MM.1S (cell line): ENCODE measurements around the gene SMC6.

Experiments
- CTCF ChIP-seq: fragments of 300-600 bp; sonication (generic); IDR thresholded peaks from 2 replicates; pipeline ENCODE4 v1.5.1; 2016; ENCODE audit warnings: antibody characterized with exemption, low read length, mixed read lengths
- EZH2 ChIP-seq: fragments of 300-600 bp; sonication (generic); optimal IDR thresholded peaks from 2 replicates; pipeline ENCODE3; 2017; ENCODE audit warnings: low read depth, mild to moderate bottlenecking, antibody characterized with exemption, low read length, mixed read lengths
- EZH2phosphoT487 ChIP-seq: fragments of 300-600 bp; sonication (generic); IDR thresholded peaks from 2 replicates; pipeline ENCODE4 v1.6.1; 2018; ENCODE audit warnings: antibody characterized with exemption, low read length

GRCh38 chr2:17791121-17791816 is 37.7 kb upstream of the SMC6 start:
- no peak for TF ChIP-seq CTCF
- no peak for TF ChIP-seq EZH2phosphoT487
- TF ChIP-seq EZH2: no peak
